ENCODE measurements around the gene RASL10A. TPM values are rescaled to one million over a fixed set of nuclear protein-coding genes. Genes with fewer than 3 reads are reported as not detected.
A peak's percentile ranks its signal among the peaks of the same experiment; 100 is the strongest.

Gene RASL10A
- total RNA-seq, 2 donors from 2014 or later: 0.42 to 1.3 TPM

DNA sequence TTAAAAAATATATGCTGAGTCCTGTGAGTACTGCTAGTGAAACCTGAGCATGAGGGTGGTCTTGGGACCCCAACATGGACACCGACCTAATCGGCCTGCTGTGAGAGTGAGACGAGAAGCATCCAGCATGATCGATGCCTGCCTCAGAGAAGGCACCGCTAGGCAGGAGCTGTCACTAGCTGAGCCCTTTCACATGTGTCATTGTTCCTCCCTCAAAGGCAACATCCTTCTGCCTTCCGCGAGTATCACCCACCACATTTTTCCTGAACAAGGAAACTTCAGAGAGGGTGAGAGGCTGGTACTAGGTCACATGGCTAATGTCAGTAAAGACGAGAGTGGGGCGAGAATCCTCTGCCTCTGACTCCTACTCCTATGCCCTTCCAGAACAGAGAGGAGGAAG, 37.3 kb upstream of the RASL10A start:
- peaks cover 19% of the 10 kb centered on the region for H3K36me3 ChIP-seq
- no peaks in the 10 kb centered on the region for H3K9me3 ChIP-seq
- DNase-seq: no peak
- intact Hi-C loops (cut with DNase I): no loop called here
- no peak overlapping the region for H3K27ac ChIP-seq
- TF ChIP-seq, protein P1, sequence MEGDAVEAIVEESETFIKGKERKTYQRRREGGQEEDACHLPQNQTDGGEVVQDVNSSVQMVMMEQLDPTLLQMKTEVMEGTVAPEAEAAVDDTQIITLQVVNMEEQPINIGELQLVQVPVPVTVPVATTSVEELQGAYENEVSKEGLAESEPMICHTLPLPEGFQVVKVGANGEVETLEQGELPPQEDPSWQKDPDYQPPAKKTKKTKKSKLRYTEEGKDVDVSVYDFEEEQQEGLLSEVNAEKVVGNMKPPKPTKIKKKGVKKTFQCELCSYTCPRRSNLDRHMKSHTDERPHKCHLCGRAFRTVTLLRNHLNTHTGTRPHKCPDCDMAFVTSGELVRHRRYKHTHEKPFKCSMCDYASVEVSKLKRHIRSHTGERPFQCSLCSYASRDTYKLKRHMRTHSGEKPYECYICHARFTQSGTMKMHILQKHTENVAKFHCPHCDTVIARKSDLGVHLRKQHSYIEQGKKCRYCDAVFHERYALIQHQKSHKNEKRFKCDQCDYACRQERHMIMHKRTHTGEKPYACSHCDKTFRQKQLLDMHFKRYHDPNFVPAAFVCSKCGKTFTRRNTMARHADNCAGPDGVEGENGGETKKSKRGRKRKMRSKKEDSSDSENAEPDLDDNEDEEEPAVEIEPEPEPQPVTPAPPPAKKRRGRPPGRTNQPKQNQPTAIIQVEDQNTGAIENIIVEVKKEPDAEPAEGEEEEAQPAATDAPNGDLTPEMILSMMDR (IDR thresholded peaks at IDR 0.05): no peak
- H3K4me1 ChIP-seq: no peaks in the 10 kb centered on the region
- H3K27me3 ChIP-seq: no peaks in the 10 kb centered on the region
- no peak overlapping the region for H3K9ac ChIP-seq (ENCODE audit: low read depth in 2 of 2, low read length in 2 of 2)
- H3K4me3 ChIP-seq: no peak overlapping the region

DNA sequence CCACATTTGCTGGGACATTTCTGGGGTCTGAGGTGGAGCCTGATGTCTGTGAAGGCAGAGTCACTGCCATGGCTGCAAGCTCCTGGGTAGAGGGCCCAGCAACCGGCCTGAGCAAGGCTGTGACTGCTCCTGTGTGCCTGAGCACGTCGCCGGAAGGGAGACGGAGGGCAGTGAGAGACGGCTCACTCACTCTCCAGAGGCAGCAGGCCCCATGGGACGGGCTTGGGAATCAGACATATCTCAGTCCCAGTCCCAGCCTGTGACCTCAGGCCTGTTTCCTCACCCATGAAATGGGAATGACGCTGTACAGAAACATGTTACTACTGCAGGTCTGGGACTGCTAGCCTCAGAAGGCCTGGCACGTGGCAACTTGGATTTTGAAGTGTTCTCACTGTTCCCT, 36.4 kb upstream of the RASL10A start:
- Histone ChIP-seq H3K4me1 (no peaks in the 10 kb centered on the region), H3K36me3 (peaks cover 18% of the 10 kb centered on the region), H3K27me3 (no peaks in the 10 kb centered on the region), H3K27ac (no peak overlapping the region), H3K9ac (ENCODE audit: low read depth in 2 of 2, low read length in 2 of 2) (no peak overlapping the region), H3K4me3 (no peak overlapping the region), H3K9me3 (no peaks in the 10 kb centered on the region)
- intact Hi-C loops (cut with DNase I): no loop called here
- TF ChIP-seq, protein P1 (IDR thresholded peaks at IDR 0.05): no peak
- DNase-seq: no peak

DNA sequence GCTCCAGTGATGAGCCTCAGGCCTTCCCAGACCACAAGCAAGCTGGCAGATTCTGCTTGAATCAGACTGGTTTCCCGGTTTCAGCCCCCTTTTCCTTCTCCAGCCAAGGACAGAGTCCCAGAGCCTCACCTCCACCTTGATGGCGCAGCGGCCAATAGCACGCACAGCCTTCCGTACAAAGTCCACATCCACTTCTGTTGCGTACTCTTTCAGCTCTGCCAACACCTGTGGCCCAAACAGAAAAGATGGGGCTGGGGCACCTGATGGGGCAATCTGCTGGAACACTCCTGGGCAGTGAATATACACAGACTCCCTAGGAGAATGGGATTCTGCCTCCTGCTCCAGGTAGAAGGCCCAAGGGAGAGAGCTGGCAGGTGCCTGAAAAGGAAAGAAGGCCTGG, 35.5 kb upstream of the RASL10A start:
- intact Hi-C loops (cut with DNase I): no loop called here
- H3K27ac ChIP-seq: no peak overlapping the region
- peaks cover 15% of the 10 kb centered on the region for H3K36me3 ChIP-seq
- TF ChIP-seq, protein P1 (IDR thresholded peaks at IDR 0.05): no peak
- no peaks in the 10 kb centered on the region for H3K4me1 ChIP-seq
- DNase-seq: peak; percentile 40
- no peaks in the 10 kb centered on the region for H3K27me3 ChIP-seq
- no peaks in the 10 kb centered on the region for H3K9me3 ChIP-seq
- H3K4me3 ChIP-seq: no peak overlapping the region
- no peak overlapping the region for H3K9ac ChIP-seq (ENCODE audit: low read depth in 2 of 2, low read length in 2 of 2)

DNA sequence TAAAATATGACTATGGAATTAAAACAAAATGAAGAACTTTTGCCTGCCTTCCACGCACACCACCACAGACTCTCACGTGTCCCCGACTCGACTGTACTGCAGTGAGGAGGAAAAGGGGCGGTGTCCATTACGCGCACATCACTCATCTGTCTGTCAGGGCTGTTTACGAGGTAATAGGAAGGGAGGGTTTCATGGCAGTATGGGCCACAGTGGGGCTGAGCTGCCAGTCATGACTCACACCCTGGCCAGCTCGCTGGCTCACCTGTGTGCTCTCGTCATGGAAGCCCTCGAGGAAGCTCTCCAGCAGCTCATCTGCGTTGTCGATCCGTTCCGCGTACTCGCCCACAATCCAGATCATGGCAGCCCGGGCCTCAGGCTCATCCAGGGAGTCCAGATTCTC, 33.5 kb upstream of the RASL10A start:
- intact Hi-C loops (cut with DNase I): no loop called here
- H3K4me1 ChIP-seq: no peaks in the 10 kb centered on the region
- no peaks in the 10 kb centered on the region for H3K9me3 ChIP-seq
- no peak for DNase-seq
- H3K27me3 ChIP-seq: no peaks in the 10 kb centered on the region
- no peak overlapping the region for H3K9ac ChIP-seq (ENCODE audit: low read depth in 2 of 2, low read length in 2 of 2)
- TF ChIP-seq, protein P1 (IDR thresholded peaks at IDR 0.05): no peak
- peaks cover 10% of the 10 kb centered on the region for H3K36me3 ChIP-seq
- no peak overlapping the region for H3K27ac ChIP-seq
- no peak overlapping the region for H3K4me3 ChIP-seq

DNA sequence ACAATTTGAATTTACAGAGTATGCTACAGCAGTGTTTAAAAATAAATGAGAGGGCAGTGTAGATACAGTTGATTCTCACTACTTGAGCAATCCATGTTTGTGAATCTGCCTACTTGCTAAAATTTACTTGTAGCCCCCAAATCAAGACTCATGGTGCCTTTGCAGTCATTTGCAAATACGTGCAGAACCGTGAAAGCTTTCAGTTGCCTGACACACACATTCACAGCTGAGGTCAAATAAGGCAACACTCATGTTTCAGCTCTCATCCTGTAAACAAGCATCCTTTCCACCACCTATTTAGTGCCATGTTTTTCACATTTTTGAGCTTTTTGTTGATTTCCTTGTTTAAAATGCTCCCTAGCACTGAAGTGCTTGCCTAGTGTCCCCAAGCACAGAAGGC, 32.5 kb upstream of the RASL10A start:
- Histone ChIP-seq H3K4me1 (no peaks in the 10 kb centered on the region), H3K36me3 (peaks cover 14% of the 10 kb centered on the region), H3K27ac (no peak overlapping the region), H3K4me3 (no peak overlapping the region), H3K9me3 (no peaks in the 10 kb centered on the region), H3K27me3 (no peaks in the 10 kb centered on the region), H3K9ac (ENCODE audit: low read depth in 2 of 2, low read length in 2 of 2) (no peak overlapping the region)
- intact Hi-C loops (cut with DNase I): no loop called here
- no peak for DNase-seq
- TF ChIP-seq, protein P1 (IDR thresholded peaks at IDR 0.05): no peak

DNA sequence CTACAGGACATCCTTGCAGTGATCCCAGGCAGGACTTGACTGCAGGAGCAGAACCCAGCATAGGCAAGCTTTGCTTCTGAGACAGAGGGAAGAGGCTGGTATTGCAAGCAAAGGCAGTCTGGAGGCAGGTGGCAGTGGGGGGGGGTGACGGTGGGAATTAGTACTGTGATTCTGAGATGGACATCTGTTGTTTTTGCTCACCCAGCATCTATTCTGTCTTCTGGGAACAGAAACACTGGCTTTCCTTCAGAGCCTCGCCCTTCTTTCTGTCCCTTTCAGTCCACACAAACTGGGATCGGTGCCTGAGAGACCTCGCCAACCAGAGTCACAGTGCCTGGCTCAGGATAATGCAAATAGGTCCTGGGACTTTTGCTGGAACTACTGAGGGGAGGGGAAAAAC, 31.2 kb upstream of the RASL10A start:
- Histone ChIP-seq H3K9ac (ENCODE audit: low read depth in 2 of 2, low read length in 2 of 2) (no peak overlapping the region), H3K36me3 (peaks cover 14% of the 10 kb centered on the region), H3K9me3 (no peaks in the 10 kb centered on the region), H3K4me3 (no peak overlapping the region), H3K27ac (no peak overlapping the region), H3K27me3 (no peaks in the 10 kb centered on the region), H3K4me1 (no peaks in the 10 kb centered on the region)
- intact Hi-C loops (cut with DNase I): no loop called here
- TF ChIP-seq, protein P1 (IDR thresholded peaks at IDR 0.05): no peak
- DNase-seq: no peak
